Parathyroid adenoma (tissue), 2 donors: Measurements from ENCODE around the gene UVSSA.

Source experiments
- H2AFZ ChIP-seq: fragments of 300-600 bp; sonication (generic); one replicate; pipeline ENCODE4 v1.7.0; 2017; ENCODE audit warnings: antibody characterized with exemption, mild to moderate bottlenecking
- H3K27ac ChIP-seq: fragments of 300-600 bp; sonication (generic); one replicate; pipeline ENCODE4 v1.7.0; 2017
- H3K27me3 ChIP-seq: fragments of 300-600 bp; sonication (generic); one replicate; pipeline ENCODE4 v1.7.0; 2017; ENCODE audit warnings: low read length; ENCODE audit not compliant: control insufficient read depth, insufficient read depth
- H3K36me3 ChIP-seq: fragments of 300-600 bp; sonication (generic); one replicate; pipeline ENCODE4 v1.7.0; 2017; ENCODE audit warnings: low read length; ENCODE audit not compliant: control insufficient read depth, insufficient read depth
- H3K4me1 ChIP-seq: fragments of 300-600 bp; sonication (generic); one replicate; pipeline ENCODE4 v1.7.0; 2017; ENCODE audit warnings: control low read depth
- H3K4me2 ChIP-seq: fragments of 300-600 bp; sonication (generic); one replicate; pipeline ENCODE4 v1.7.0; 2017; ENCODE audit warnings: low read length
- H3K4me3 ChIP-seq: fragments of 300-600 bp; sonication (generic); one replicate; pipeline ENCODE4 v1.7.0; 2017; ENCODE audit warnings: low read depth, low read length
- H3K79me2 ChIP-seq: fragments of 300-600 bp; sonication (generic); one replicate; pipeline ENCODE4 v1.7.0; 2017; ENCODE audit warnings: control low read depth
- H3K9ac ChIP-seq: fragments of 300-600 bp; sonication (generic); one replicate; pipeline ENCODE4 v1.7.0; 2017; ENCODE audit warnings: mild to moderate bottlenecking
- H3K9me3 ChIP-seq: fragments of 300-600 bp; sonication (generic); one replicate; pipeline ENCODE4 v1.7.0; 2017; ENCODE audit warnings: low read length; ENCODE audit not compliant: control insufficient read depth
- CTCF ChIP-seq: fragments of 300-600 bp; sonication (generic); IDR thresholded peaks from one replicate; pipeline ENCODE4 v1.7.0; 2017; ENCODE audit warnings: antibody characterized with exemption, mild to moderate bottlenecking
- donor health status: primary hyperparathyroidism.

Gene UVSSA

GRCh38 chr4:1363513-1363912, 16.5 kb downstream of the UVSSA start:
- Histone ChIP-seq H3K36me3 (no peaks in the 10 kb centered on the region), H3K4me3 (no peak overlapping the region), H3K9me3 (no peaks in the 10 kb centered on the region), H3K4me1 (no peaks in the 10 kb centered on the region), H3K27me3 (no peaks in the 10 kb centered on the region), H3K79me2 (no peaks in the 10 kb centered on the region), H3K27ac (no peak overlapping the region), H3K9ac (no peak overlapping the region), H3K4me2 (no peak overlapping the region), H2AFZ (no peak overlapping the region)
- no peak for TF ChIP-seq CTCF

GRCh38 chr4:1364217-1364616, 17.2 kb downstream of the UVSSA start:
- no peaks in the 10 kb centered on the region for H3K79me2 ChIP-seq
- H3K9me3 ChIP-seq: no peaks in the 10 kb centered on the region
- TF ChIP-seq CTCF: no peak
- no peaks in the 10 kb centered on the region for H3K36me3 ChIP-seq
- H3K27me3 ChIP-seq: no peaks in the 10 kb centered on the region
- no peak overlapping the region for H3K4me3 ChIP-seq
- H3K9ac ChIP-seq: no peak overlapping the region
- H3K4me2 ChIP-seq: no peak overlapping the region
- no peak overlapping the region for H3K27ac ChIP-seq
- no peaks in the 10 kb centered on the region for H3K4me1 ChIP-seq
- no peak overlapping the region for H2AFZ ChIP-seq

GRCh38 chr4:1364748-1365147, 17.7 kb downstream of the UVSSA start:
- Histone ChIP-seq H3K27me3 (no peaks in the 10 kb centered on the region), H2AFZ (no peak overlapping the region), H3K27ac (no peak overlapping the region), H3K4me3 (no peak overlapping the region), H3K79me2 (no peaks in the 10 kb centered on the region), H3K36me3 (no peaks in the 10 kb centered on the region), H3K9me3 (no peaks in the 10 kb centered on the region), H3K9ac (no peak overlapping the region), H3K4me1 (no peaks in the 10 kb centered on the region), H3K4me2 (no peak overlapping the region)
- no peak for TF ChIP-seq CTCF

- Histone ChIP-seq H3K27ac (no peak overlapping the region), H3K9me3 (no peaks in the 10 kb centered on the region), H3K36me3 (no peaks in the 10 kb centered on the region), H3K4me3 (no peak overlapping the region), H2AFZ (no peak overlapping the region), H3K4me1 (no peaks in the 10 kb centered on the region), H3K4me2 (no peak overlapping the region), H3K9ac (no peak overlapping the region), H3K79me2 (no peaks in the 10 kb centered on the region), H3K27me3 (no peaks in the 10 kb centered on the region)
- TF ChIP-seq CTCF: no peak
Measured at GRCh38 chr4:1365271-1366178, 18.5 kb downstream of the UVSSA start.
